ENCODE measurements around the gene PACSIN2.

DNA sequence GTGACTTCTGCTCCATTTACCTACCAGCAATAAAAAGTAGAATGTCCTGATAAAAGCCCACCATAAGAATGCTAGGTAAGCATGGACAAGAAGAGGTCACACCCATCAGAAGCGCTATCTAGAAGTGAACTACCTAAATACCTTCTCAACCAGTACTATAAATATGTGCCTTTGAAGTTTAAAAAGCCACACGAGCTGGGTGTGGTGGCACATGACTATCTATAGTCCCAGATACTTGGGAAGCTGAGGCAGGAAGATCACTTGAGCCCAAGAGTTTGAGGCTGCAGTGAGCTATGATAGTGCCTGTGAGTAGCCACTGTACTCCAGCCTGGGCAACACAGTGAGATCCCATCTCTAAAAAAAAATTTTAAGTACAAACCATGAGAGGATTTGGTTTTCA lies 66.7 kb downstream of the PACSIN2 start:
- TF ChIP-seq, protein P1, sequence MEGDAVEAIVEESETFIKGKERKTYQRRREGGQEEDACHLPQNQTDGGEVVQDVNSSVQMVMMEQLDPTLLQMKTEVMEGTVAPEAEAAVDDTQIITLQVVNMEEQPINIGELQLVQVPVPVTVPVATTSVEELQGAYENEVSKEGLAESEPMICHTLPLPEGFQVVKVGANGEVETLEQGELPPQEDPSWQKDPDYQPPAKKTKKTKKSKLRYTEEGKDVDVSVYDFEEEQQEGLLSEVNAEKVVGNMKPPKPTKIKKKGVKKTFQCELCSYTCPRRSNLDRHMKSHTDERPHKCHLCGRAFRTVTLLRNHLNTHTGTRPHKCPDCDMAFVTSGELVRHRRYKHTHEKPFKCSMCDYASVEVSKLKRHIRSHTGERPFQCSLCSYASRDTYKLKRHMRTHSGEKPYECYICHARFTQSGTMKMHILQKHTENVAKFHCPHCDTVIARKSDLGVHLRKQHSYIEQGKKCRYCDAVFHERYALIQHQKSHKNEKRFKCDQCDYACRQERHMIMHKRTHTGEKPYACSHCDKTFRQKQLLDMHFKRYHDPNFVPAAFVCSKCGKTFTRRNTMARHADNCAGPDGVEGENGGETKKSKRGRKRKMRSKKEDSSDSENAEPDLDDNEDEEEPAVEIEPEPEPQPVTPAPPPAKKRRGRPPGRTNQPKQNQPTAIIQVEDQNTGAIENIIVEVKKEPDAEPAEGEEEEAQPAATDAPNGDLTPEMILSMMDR (IDR thresholded peaks at IDR 0.05; ENCODE audit: low read length): no peak
- no peak for TF ChIP-seq EZH2phosphoT487 (IDR thresholded peaks at IDR 0.05; ENCODE audit: low read length)
- TF ChIP-seq EZH2 (optimal IDR thresholded peaks at IDR 0.05; ENCODE audit: low read depth, low read length): no peak

Measured in MM.1S (cell line).